NCI-H345 (cell line): ENCODE data around the gene PLCG2.
A peak's percentile ranks its signal among the peaks of the same experiment; 100 is the strongest.
"Not testable (repeated sequence)": the region's sequence is repeated elsewhere in the genome, so short reads cannot be mapped to it uniquely, and the experiment has no call there.

ENCODE experiments used
- DNase-seq: peaks from one replicate; lab custom pipeline; 2025; lab: John Stamatoyannopoulos, UW

PLCG2 gene

GRCh38 chr16:81754858-81755257 is 24.2 kb upstream of the PLCG2 start:
- no peak for DNase-seq

- no peak for DNase-seq
Observed at GRCh38 chr16:81755915-81756614, 23.0 kb upstream of the PLCG2 start.

- no peak for DNase-seq
Observed at GRCh38 chr16:81756615-81757356, 22.3 kb upstream of the PLCG2 start.

GRCh38 chr16:81758376-81758775 is 20.7 kb upstream of the PLCG2 start:
- DNase-seq: no peak

- not testable (repeated sequence) for DNase-seq
Observed at GRCh38 chr16:81762322-81762721, 16.8 kb upstream of the PLCG2 start.

GRCh38 chr16:81765111-81765919 is 13.8 kb upstream of the PLCG2 start:
- no peak for DNase-seq

- peak; percentile 22 for DNase-seq
Observed at GRCh38 chr16:81765969-81766368, 13.1 kb upstream of the PLCG2 start.

- peak; percentile 61 for DNase-seq
Observed at GRCh38 chr16:81767987-81768592, 11.0 kb upstream of the PLCG2 start.

- no peak for DNase-seq
Observed at GRCh38 chr16:81770008-81770407, 9.1 kb upstream of the PLCG2 start.

GRCh38 chr16:81774348-81774747 is 4.7 kb upstream of the PLCG2 start:
- DNase-seq: no peak

- DNase-seq: no peak
Observed at GRCh38 chr16:81775570-81775969, 3.5 kb upstream of the PLCG2 start.

GRCh38 chr16:81778231-81778630 is 860 bp upstream of the PLCG2 start:
- no peak for DNase-seq

- DNase-seq: no peak
Observed at GRCh38 chr16:81779536-81780320, 637 bp downstream of the PLCG2 start.

GRCh38 chr16:81780350-81780749 is 1.3 kb downstream of the PLCG2 start:
- no peak for DNase-seq

- no peak for DNase-seq
Observed at GRCh38 chr16:81782236-81782635, 3.1 kb downstream of the PLCG2 start.

- DNase-seq: no peak
Observed at GRCh38 chr16:81784072-81784795, 5.1 kb downstream of the PLCG2 start.

GRCh38 chr16:81785138-81785924 is 6.2 kb downstream of the PLCG2 start:
- no peak for DNase-seq

- DNase-seq: no peak
Observed at GRCh38 chr16:81786321-81786720, 7.2 kb downstream of the PLCG2 start.

- DNase-seq: no peak
Observed at GRCh38 chr16:81786868-81787267, 7.8 kb downstream of the PLCG2 start.

GRCh38 chr16:81787659-81788058 is 8.6 kb downstream of the PLCG2 start:
- no peak for DNase-seq
